ENCODE data around the gene ARMC8. TPM values are rescaled to one million over a fixed set of nuclear protein-coding genes. Genes with fewer than 3 reads are reported as not detected.
A peak's percentile ranks its signal among the peaks of the same experiment; 100 is the strongest.

ARMC8 gene
- total and polyA plus RNA-seq, 10 donors, result 13.7 to 95.0 (median 62.2) TPM

DNA sequence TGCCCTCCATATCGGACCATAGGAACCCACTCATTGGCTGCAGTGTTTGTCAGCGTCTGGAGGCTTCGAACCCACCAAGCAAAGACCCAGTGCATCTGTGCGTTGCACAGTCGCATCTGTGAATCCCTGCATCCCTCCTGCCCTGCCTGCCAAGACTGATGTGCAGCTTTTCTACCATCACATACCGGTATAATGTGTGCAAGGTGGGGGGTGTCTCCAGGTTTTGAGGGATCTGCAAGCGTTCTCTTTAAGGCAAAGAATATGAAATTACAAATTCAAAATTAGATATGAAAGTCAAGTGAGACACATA lies 142.8 kb downstream of the ARMC8 start:
- Histone ChIP-seq H3K9me3 (no peaks in the 10 kb centered on the region), H3K4me3 (peak overlapping the region; percentile 60 to 84 (median 68)), H3K27ac (peak overlapping the region in 3 of 8 donors; percentile 58 to 73 (median 71)), H3K4me1 (peaks cover 8 to 21% (median 17%) of the 10 kb centered on the region in 6 donors), H3K27me3 (replicated peaks in 1 of 7) (peaks cover 0 to 4% (median 0%) of the 10 kb centered on the region in 7 donors), H3K36me3 (no peaks in the 10 kb centered on the region)
- TF ChIP-seq, protein P1, sequence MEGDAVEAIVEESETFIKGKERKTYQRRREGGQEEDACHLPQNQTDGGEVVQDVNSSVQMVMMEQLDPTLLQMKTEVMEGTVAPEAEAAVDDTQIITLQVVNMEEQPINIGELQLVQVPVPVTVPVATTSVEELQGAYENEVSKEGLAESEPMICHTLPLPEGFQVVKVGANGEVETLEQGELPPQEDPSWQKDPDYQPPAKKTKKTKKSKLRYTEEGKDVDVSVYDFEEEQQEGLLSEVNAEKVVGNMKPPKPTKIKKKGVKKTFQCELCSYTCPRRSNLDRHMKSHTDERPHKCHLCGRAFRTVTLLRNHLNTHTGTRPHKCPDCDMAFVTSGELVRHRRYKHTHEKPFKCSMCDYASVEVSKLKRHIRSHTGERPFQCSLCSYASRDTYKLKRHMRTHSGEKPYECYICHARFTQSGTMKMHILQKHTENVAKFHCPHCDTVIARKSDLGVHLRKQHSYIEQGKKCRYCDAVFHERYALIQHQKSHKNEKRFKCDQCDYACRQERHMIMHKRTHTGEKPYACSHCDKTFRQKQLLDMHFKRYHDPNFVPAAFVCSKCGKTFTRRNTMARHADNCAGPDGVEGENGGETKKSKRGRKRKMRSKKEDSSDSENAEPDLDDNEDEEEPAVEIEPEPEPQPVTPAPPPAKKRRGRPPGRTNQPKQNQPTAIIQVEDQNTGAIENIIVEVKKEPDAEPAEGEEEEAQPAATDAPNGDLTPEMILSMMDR (IDR thresholded peaks at IDR 0.05 in 8 of 11, conservative IDR thresholded peaks at IDR 0.05 in 3 of 11), result no peak
- TF ChIP-seq POLR2A (IDR thresholded peaks at IDR 0.05) (no peak), POLR2AphosphoS5 (IDR thresholded peaks at IDR 0.05) (no peak)
- intact Hi-C loops (cut with DNase I; ENCODE audit: low total_unique reads), result loop anchor here (5.0 kb wide), 1 partner anchor 87 kb away; no protein-coding TSS in a partner anchor
- DNase-seq, result no peak
- 6 to 15% (median 9%) methylated on average over 6 to 7 of the region's 7 CpGs for WGBS, 5 donors

DNA sequence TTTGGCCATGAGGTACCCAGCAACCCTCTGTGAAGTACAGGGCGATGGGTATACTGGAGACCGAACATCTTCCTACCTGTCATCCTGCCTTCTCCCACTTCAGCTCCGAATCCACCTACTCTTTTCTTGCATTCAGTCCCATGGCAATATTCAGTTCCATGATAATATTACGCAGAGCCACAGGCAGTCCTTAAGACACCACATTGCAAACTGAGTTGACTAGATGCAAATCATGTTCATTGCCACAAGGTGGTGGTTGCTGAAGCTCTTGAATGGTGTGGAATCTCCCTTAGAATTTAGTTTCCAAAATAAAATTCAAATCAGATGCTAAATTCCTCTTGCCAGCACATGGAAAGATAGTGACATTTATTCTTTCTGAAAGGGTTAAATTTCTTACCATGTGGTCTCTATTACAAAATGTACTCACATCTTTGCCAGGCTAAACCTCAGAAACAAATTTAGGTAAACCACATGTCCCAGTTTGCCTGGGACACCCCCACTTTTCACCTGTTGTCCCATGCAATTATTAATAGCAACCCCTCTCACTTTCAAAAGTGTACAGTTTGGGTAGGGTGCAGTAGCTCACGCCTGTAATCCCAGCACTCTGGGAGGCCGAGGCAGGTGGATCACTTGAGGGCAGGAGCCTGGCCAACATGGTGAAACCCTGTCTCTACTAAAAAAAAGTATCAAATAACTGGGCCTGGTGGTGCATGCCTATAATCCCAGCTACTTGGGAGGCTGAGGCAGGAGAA lies 144.2 kb downstream of the ARMC8 start:
- 82 to 94% (median 92%) methylated on average over 5 to 6 of the region's 6 CpGs for WGBS, 5 donors
- TF ChIP-seq, protein P1 (IDR thresholded peaks at IDR 0.05 in 8 of 11, conservative IDR thresholded peaks at IDR 0.05 in 3 of 11), result no peak
- no peak overlapping the region for H3K4me3 ChIP-seq
- H3K4me1 ChIP-seq, result peaks cover 8 to 21% (median 17%) of the 10 kb centered on the region in 6 donors
- H3K36me3 ChIP-seq, result no peaks in the 10 kb centered on the region
- no peak overlapping the region for H3K27ac ChIP-seq
- H3K9me3 ChIP-seq, result no peaks in the 10 kb centered on the region
- no peak for DNase-seq
- H3K27me3 ChIP-seq (replicated peaks in 1 of 7), result peaks cover 0 to 4% (median 0%) of the 10 kb centered on the region in 7 donors
- intact Hi-C loops (cut with DNase I; ENCODE audit: low total_unique reads), result loop anchor here (5.0 kb wide), 1 partner anchor 86 kb away; no protein-coding TSS in a partner anchor

DNA sequence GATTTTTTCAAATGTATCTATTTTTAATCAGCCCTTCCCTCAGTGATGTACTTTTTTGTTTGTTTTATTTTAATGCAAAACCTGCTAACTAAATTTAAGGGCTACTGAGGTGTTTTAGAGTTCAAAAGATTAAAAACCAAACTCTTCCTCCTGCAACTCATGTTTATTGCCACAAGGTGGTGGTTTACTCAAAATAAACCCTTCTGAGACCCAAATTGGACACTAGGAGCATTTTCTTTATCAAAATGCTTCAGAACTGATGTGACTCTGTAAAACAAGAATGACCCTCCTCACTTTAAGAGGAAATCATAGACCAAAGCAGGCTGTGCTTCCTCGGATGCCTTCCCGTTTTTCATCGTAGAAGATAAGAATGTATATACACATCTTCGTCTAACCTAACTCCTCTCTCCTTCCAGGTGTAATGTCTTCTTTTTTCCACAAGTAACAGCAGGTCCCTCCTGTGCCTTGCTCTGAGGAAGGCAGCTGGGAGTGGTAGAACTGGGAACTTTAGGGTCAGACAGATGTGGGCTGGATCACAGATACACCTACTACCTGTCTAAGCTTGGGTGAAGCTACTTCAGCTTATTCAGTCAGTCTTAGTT lies 145.5 kb downstream of the ARMC8 start:
- no peaks in the 10 kb centered on the region for H3K36me3 ChIP-seq
- intact Hi-C loops (cut with DNase I; ENCODE audit: low total_unique reads), result loop anchor here (5.0 kb wide), 1 partner anchor 85 kb away; no protein-coding TSS in a partner anchor
- H3K27ac ChIP-seq, result no peak overlapping the region
- no peak for DNase-seq
- no peak overlapping the region for H3K4me3 ChIP-seq
- TF ChIP-seq, protein P1 (IDR thresholded peaks at IDR 0.05 in 8 of 11, conservative IDR thresholded peaks at IDR 0.05 in 3 of 11), result peak in 9 of 11 experiments; percentile 22 to 63 (median 57)
- no peak for TF ChIP-seq POLR2AphosphoS5 (IDR thresholded peaks at IDR 0.05)
- no peak for TF ChIP-seq POLR2A (IDR thresholded peaks at IDR 0.05)
- H3K9me3 ChIP-seq, result no peaks in the 10 kb centered on the region
- WGBS, 5 donors, result 28 to 54% (median 30%) methylated on average over 4 of the region's 4 CpGs
- H3K4me1 ChIP-seq, result peaks cover 8 to 21% (median 17%) of the 10 kb centered on the region in 6 donors
- H3K27me3 ChIP-seq (replicated peaks in 1 of 7), result peaks cover 0 to 4% (median 0%) of the 10 kb centered on the region in 7 donors

DNA sequence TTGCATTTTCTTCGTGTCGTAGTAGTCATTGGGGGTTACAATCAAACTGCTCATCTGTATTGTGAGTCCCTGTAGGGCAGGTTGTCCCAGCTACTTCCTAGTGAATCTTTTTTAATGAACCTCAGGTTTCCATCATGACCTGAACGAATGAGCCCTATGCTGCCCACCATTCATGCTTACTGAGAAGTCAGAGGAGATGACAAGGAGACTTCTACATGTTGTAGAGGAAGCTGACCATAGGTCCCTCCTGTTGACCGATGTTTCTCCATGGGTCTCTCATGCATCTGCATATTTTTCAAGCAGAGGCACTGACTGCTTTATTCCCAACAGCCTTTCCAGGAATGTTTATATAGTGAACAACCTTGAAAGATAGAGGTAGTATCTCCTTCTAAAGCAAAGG lies 147.5 kb downstream of the ARMC8 start:
- intact Hi-C loops (cut with DNase I; ENCODE audit: low total_unique reads), result loop anchor here (5.0 kb wide), 1 partner anchor 83 kb away; no protein-coding TSS in a partner anchor
- no peak overlapping the region for H3K27ac ChIP-seq
- no peaks in the 10 kb centered on the region for H3K9me3 ChIP-seq
- H3K4me1 ChIP-seq, result peaks cover 3 to 8% (median 7%) of the 10 kb centered on the region in 6 donors
- peaks cover 0 to 1% (median 0%) of the 10 kb centered on the region in 7 donors for H3K27me3 ChIP-seq (replicated peaks in 1 of 7)
- WGBS, 5 donors, result 82 to 95% (median 88%) methylated on average over 4 of the region's 4 CpGs
- no peak for DNase-seq
- H3K4me3 ChIP-seq, result no peak overlapping the region
- TF ChIP-seq POLR2AphosphoS5 (IDR thresholded peaks at IDR 0.05), result no peak
- no peak for TF ChIP-seq POLR2A (IDR thresholded peaks at IDR 0.05)
- TF ChIP-seq, protein P1 (IDR thresholded peaks at IDR 0.05 in 8 of 11, conservative IDR thresholded peaks at IDR 0.05 in 3 of 11), result no peak
- H3K36me3 ChIP-seq, result no peaks in the 10 kb centered on the region

Measured in spleen (tissue), 11 donors.